GM23248 (cell line): Measurements from ENCODE around the gene ANTKMT. TPM values are rescaled to one million over a fixed set of nuclear protein-coding genes. Genes with fewer than 3 reads are reported as not detected.

Source experiments
- DNase-seq: peaks from one replicate; pipeline ENCODE4 v3.0.0-alpha.2; 2015
- H2AFZ ChIP-seq: fragments of 200-600 bp; sonication (generic); 2 replicates; pipeline ENCODE4 v1.6.1; 2016; ENCODE audit warnings: antibody characterized with exemption
- H3F3A ChIP-seq: fragments of 200-600 bp; sonication (generic); 2 replicates; pipeline ENCODE4 v1.6.1; 2016; ENCODE audit warnings: mild to moderate bottlenecking, antibody characterized with exemption, mixed run types; ENCODE audit not compliant: insufficient read depth
- H3K27ac ChIP-seq: fragments of 200-600 bp; sonication (generic); 2 replicates; pipeline ENCODE4 v1.5.1; 2016; ENCODE audit warnings: mild to moderate bottlenecking
- H3K27me3 ChIP-seq: fragments of 200-600 bp; sonication (generic); replicated peaks from 2 replicates; pipeline ENCODE4 v1.6.1; 2016; ENCODE audit warnings: mild to moderate bottlenecking; ENCODE audit not compliant: insufficient read depth
- H3K36me3 ChIP-seq: fragments of 200-600 bp; sonication (generic); 2 replicates; pipeline ENCODE4 v1.6.1; 2016; ENCODE audit warnings: low read depth, mild to moderate bottlenecking
- H3K4me1 ChIP-seq: fragments of 200-600 bp; sonication (generic); 2 replicates; pipeline ENCODE4 v1.6.1; 2016; ENCODE audit warnings: mild to moderate bottlenecking; ENCODE audit not compliant: insufficient read depth
- H3K4me2 ChIP-seq: fragments of 200-600 bp; sonication (generic); one replicate; pipeline ENCODE4 v1.6.1; 2016; ENCODE audit warnings: mild to moderate bottlenecking; ENCODE audit not compliant: unreplicated experiment
- H3K4me3 ChIP-seq: fragments of 200-600 bp; sonication (generic); 2 replicates; pipeline ENCODE4 v1.5.1; 2016; ENCODE audit warnings: mild to moderate bottlenecking
- H3K79me2 ChIP-seq: fragments of 200-600 bp; sonication (generic); 2 replicates; pipeline ENCODE4 v1.6.1; 2016; ENCODE audit warnings: mild to moderate bottlenecking; ENCODE audit not compliant: insufficient read depth
- H3K9ac ChIP-seq: fragments of 200-600 bp; sonication (generic); 2 replicates; pipeline ENCODE4 v1.6.1; 2016; ENCODE audit warnings: mild to moderate bottlenecking
- H3K9me2 ChIP-seq: fragments of 200-600 bp; sonication (generic); 2 replicates; pipeline ENCODE4 v1.6.1; 2016; ENCODE audit warnings: mixed run types, mild to moderate bottlenecking, moderate library complexity; ENCODE audit not compliant: insufficient read depth
- H3K9me3 ChIP-seq: fragments of 200-600 bp; sonication (generic); one replicate; pipeline ENCODE4 v1.6.1; 2017; ENCODE audit warnings: low read depth
- H4K20me1 ChIP-seq: fragments of 200-600 bp; sonication (generic); 2 replicates; pipeline ENCODE4 v1.6.0; 2016; ENCODE audit not compliant: insufficient read depth
- EZH2 ChIP-seq: fragments of 200-600 bp; sonication (generic); IDR thresholded peaks from 2 replicates; pipeline ENCODE4 v1.6.1; 2018; ENCODE audit warnings: antibody characterized with exemption, mild to moderate bottlenecking; ENCODE audit not compliant: insufficient read depth, poor library complexity, severe bottlenecking
- EZH2phosphoT487 ChIP-seq: fragments of 200-600 bp; sonication (generic); IDR thresholded peaks from 2 replicates; pipeline ENCODE4 v1.6.1; 2018; ENCODE audit warnings: antibody characterized with exemption, moderate library complexity, mild to moderate bottlenecking, low read depth; ENCODE audit not compliant: insufficient read depth
- WGBS, 2 experiments: methylation state at CpG; one replicate each; pipeline ENCODE4 v1.1.6; 2015 to 2017; ENCODE audit warnings: low lambda C conversion rate in 2 of 2, low coverage in 1 of 2; ENCODE audit errors: missing lambda C conversion rate in 2 of 2; 5-methylcytosine and 5-hydroxymethylcytosine counted together
- in situ Hi-C: fragments of 300-500 bp; cut with MboI; formaldehyde crosslinking; loops from 2 replicates; pipeline ENCODE4 v1.15.0; 2020
- polyA plus RNA-seq: library from polyadenylated mRNA; unstranded; fragments of >200 nt; fragmentation: Nextera tagmentation; extraction: Ambion mirVana; gene quantifications from 2 replicates; pipeline ENCODE4 v1.2.1, GENCODE V29; 2016
- total RNA-seq: library from RNA; depleted of rRNA; stranded (reverse); fragments of >200 nt; shearing (Covaris generic); gene quantifications from 2 replicates; pipeline ENCODE4 v1.2.3, GENCODE V29; 2014

The ANTKMT gene
- total and polyA plus RNA-seq, 2 experiments from 2014 or later = 33.5 to 34.8 TPM

GRCh38 chr16:683396-684070 is 37.4 kb upstream of the ANTKMT start:
- peak; percentile 40 for DNase-seq
- Histone ChIP-seq H3K79me2 (peaks cover 47% of the 10 kb centered on the region), H3K27ac (peak overlapping the region; percentile 58)

DNA sequence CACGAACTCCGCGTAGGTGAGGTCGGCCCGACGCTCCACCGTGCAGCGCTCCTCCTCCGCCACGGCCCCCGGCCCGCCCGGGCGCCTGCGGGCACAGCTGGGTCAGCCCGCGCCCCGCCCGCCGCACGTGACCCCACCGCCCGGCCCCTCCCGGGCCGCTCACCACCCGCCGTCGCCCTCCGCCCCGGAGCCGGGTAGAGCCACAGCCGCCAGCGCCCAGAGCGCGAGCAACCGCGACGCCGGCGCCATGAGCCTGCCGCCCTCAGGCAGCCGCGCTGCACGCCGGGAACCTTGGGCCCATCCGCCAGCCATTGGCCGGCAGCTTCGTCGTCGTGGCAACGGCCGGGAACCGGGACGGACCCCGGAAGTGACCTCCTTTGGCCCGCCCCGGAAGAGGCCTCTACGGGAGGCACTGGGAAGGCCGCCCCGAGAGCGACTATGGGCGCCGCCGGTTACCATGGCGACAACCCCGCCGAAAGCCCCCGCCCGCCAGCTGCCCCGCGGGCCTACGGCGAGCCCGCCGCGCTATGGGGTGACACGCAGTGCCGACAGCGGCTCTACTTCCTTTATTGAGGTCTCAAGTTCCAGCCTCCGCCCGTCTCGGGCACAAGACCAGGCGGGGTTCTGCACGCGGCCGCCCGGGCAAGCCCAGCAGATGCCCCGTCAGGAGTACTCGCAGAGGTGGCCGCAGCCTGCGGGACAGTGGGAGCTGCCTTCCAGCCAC is 36.7 kb upstream of the ANTKMT start, which contains the start of gene JMJD8:
Gene JMJD8, minus strand, starts transcription at position 264 of the 724 bp plus-strand sequence. Its CDS starts 15 bp downstream, at position 249.
- Histone ChIP-seq H4K20me1 (no peaks in the 10 kb centered on the region), H3K36me3 (peaks cover 11% of the 10 kb centered on the region; the same call in 1 of the 2 replicates), H3K27me3 (no peaks in the 10 kb centered on the region), H3K4me3 (peak within 1 kb of the TSS; percentile 70), H2AFZ (peak within 1 kb of the TSS; percentile 57; the same call in 1 of the 2 replicates), H3F3A (peaks cover 15% of the 10 kb centered on the region; the same call in 1 of the 2 replicates), H3K79me2 (peaks cover 54% of the 10 kb centered on the region), H3K4me1 (peaks cover 16% of the 10 kb centered on the region), H3K9ac (peak within 1 kb of the TSS; percentile 68), H3K9me3 (no peaks in the 10 kb centered on the region), H3K27ac (peak within 1 kb of the TSS; percentile 58), H3K4me2 (peak within 1 kb of the TSS; percentile 73), H3K9me2 (no peaks in the 10 kb centered on the region)
- peak; percentile 99 for DNase-seq
- WGBS, 2 experiments = 5 to 9% methylated on average over 51 to 67 of the region's 91 CpGs
- no peak for TF ChIP-seq EZH2phosphoT487
- no peak for TF ChIP-seq EZH2
- in situ Hi-C loops = no loop called here

More at GRCh38 chr16:683396-684070, 37.4 kb upstream of the ANTKMT start:
- peaks cover 15% of the 10 kb centered on the region for H3K4me1 ChIP-seq
- H3K9me3 ChIP-seq = no peaks in the 10 kb centered on the region
- peak overlapping the region; percentile 68 for H3K9ac ChIP-seq
- H3K4me2 ChIP-seq = peak overlapping the region; percentile 73
- WGBS, 2 experiments = 10 to 24% methylated on average over 20 to 57 of the region's 57 CpGs
- H3K27me3 ChIP-seq = no peaks in the 10 kb centered on the region
- peaks cover 11% of the 10 kb centered on the region; the same call in 1 of the 2 replicates for H3K36me3 ChIP-seq
- no peaks in the 10 kb centered on the region for H4K20me1 ChIP-seq
- peaks cover 15% of the 10 kb centered on the region; the same call in 1 of the 2 replicates for H3F3A ChIP-seq
- no peak for TF ChIP-seq EZH2phosphoT487
- TF ChIP-seq EZH2 = no peak
- in situ Hi-C loops = no loop called here
- peak overlapping the region; percentile 70 for H3K4me3 ChIP-seq
- H3K9me2 ChIP-seq = no peaks in the 10 kb centered on the region
- H2AFZ ChIP-seq = no peak overlapping the region

- H3K4me3 ChIP-seq = no peak overlapping the region
- H3K4me2 ChIP-seq = no peak overlapping the region
- H3K36me3 ChIP-seq = peaks cover 11% of the 10 kb centered on the region; the same call in 1 of the 2 replicates
- 95% methylated on average over 24 to 61 of the region's 61 CpGs for WGBS, 2 experiments
- no peaks in the 10 kb centered on the region for H3K27me3 ChIP-seq
- peaks cover 15% of the 10 kb centered on the region; the same call in 1 of the 2 replicates for H3F3A ChIP-seq
- H3K9me2 ChIP-seq = no peaks in the 10 kb centered on the region
- in situ Hi-C loops = no loop called here
- peaks cover 20% of the 10 kb centered on the region for H3K4me1 ChIP-seq
- no peak overlapping the region for H2AFZ ChIP-seq
- DNase-seq = no peak
- H3K79me2 ChIP-seq = peaks cover 60% of the 10 kb centered on the region
- no peaks in the 10 kb centered on the region for H3K9me3 ChIP-seq
- H4K20me1 ChIP-seq = no peaks in the 10 kb centered on the region
- no peak overlapping the region for H3K27ac ChIP-seq
- no peak overlapping the region for H3K9ac ChIP-seq
- TF ChIP-seq EZH2phosphoT487 (no peak), EZH2 (no peak)
Measured at GRCh38 chr16:684961-685696, 35.8 kb upstream of the ANTKMT start.

- Histone ChIP-seq H3K27me3 (no peaks in the 10 kb centered on the region), H3K27ac (no peak overlapping the region), H3K79me2 (peaks cover 57% of the 10 kb centered on the region), H3K4me2 (no peak overlapping the region), H3K9me3 (no peaks in the 10 kb centered on the region), H4K20me1 (no peaks in the 10 kb centered on the region), H3K36me3 (peaks cover 11% of the 10 kb centered on the region; the same call in 1 of the 2 replicates), H3F3A (peaks cover 15% of the 10 kb centered on the region; the same call in 1 of the 2 replicates), H3K4me1 (peaks cover 23% of the 10 kb centered on the region), H2AFZ (no peak overlapping the region), H3K4me3 (no peak overlapping the region), H3K9me2 (no peaks in the 10 kb centered on the region), H3K9ac (no peak overlapping the region)
- in situ Hi-C loops = no loop called here
- peak; percentile 74 for DNase-seq
- no peak for TF ChIP-seq EZH2
- TF ChIP-seq EZH2phosphoT487 = no peak
- 66 to 78% methylated on average over 9 of the region's 10 CpGs for WGBS, 2 experiments
Measured at GRCh38 chr16:685967-686366, 35.0 kb upstream of the ANTKMT start.
